NB4 (cell line): ENCODE results near the gene CREG1.

ENCODE experiments used
- MAX ChIP-seq: IDR thresholded peaks from 2 replicates; pipeline ENCODE4 v1.6.1; 2011; ENCODE audit warnings: low read depth, low read length
- POLR2A ChIP-seq: IDR thresholded peaks from 2 replicates; pipeline ENCODE4 v1.6.1; 2011; ENCODE audit warnings: mild to moderate bottlenecking; ENCODE audit not compliant: insufficient read length; ENCODE audit errors: extremely low read depth
- TF ChIP-seq, protein P1 (sequence below): IDR thresholded peaks from one replicate; pipeline ENCODE4 v1.5.1; 2012; ENCODE audit warnings: low read depth, low read length

DNA sequence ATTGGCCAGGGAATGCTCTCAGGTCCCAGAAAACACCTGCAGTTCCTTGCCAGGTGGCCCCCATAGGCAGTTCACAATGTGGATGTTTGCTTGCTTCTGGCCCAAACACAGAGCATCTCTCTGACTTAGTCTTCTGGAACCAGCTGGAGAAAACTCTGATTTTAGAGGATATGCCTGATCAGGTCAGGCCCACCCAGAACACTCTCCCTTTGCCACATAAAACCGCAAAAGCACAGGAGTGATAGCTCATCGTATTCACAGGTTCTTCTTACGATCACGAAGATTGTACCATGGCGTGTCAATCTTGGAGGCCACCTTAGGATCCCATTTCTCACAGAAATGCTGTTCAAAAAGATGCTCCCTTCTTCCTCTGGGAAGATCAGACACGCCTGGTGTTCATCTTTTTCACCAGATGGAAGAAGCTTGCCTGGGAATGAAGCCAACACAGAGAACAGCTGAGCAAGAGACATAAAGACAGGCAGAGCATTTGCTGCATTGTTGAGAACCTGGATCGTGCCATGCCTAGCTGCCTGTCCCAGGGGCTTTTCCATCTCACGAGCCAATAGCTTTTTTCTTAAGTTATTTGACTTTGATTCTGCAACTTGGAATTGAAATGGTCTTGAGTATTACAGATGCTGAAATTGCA is 23.6 kb downstream of the CREG1 start:
- TF ChIP-seq MAX (no peak), POLR2A (no peak)
- TF ChIP-seq, protein P1, sequence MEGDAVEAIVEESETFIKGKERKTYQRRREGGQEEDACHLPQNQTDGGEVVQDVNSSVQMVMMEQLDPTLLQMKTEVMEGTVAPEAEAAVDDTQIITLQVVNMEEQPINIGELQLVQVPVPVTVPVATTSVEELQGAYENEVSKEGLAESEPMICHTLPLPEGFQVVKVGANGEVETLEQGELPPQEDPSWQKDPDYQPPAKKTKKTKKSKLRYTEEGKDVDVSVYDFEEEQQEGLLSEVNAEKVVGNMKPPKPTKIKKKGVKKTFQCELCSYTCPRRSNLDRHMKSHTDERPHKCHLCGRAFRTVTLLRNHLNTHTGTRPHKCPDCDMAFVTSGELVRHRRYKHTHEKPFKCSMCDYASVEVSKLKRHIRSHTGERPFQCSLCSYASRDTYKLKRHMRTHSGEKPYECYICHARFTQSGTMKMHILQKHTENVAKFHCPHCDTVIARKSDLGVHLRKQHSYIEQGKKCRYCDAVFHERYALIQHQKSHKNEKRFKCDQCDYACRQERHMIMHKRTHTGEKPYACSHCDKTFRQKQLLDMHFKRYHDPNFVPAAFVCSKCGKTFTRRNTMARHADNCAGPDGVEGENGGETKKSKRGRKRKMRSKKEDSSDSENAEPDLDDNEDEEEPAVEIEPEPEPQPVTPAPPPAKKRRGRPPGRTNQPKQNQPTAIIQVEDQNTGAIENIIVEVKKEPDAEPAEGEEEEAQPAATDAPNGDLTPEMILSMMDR, result no peak
